Stimulated activated CD4-positive, alpha-beta T cell treated with anti-CD3 and anti-CD28 coated beads, Interleukin-1b, Interleukin-23, amount 100 ng/mL, for 1 hour (primary cell): ENCODE measurements around the gene MGMT.

ENCODE experiments used
- DNase-seq, 2 donors: peaks; one replicate each; pipeline ENCODE4 v3.0.0-alpha.2; 2020; ENCODE audit warnings: low read depth in 2 of 2

Gene MGMT

DNA sequence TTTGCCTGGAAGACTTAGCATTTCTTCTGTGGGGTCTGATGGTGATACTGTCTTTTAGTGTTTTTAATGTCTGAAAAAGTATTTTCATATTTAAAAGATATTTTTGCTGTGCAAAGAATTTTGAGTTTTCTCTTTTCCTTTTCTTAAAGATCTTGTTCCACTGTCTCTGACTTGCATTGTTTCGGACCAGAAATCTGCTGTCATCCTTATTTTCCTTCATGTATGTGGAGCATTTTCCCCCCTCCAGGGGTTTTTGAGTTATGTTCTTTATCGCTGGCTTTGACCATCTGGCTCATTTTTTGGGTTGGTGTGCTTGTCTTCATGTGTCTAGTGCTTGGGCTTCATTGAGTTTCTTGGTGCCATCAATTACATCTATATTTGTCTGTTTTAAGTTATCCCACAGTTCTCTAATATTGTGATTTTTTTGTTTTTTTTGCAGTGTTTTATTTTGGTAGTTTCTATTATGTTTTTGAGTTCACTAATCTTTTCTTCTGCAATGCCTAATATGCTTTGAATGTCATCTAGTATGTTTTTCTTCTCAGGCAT is 119.9 kb downstream of the MGMT start:
- DNase-seq: no peak

DNA sequence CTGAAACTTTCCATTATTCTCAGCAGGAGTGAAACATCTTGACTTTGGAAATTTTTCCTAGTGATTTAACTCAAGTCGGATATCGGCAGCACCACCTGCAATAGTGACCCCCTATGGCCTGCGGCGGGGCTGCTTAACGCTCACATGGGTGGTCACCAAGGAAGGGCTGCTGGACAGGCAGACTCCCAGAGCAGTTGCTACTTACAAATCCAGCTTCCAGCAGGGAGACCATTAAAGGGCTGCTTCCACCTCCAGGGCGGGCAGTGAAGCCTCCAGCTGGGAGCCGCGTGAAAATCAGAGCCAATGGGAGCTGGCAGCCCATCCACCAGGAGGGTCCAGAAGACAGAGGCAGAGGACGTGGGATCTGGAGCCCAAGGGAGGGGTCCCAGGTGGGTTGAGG is 122.5 kb downstream of the MGMT start:
- no peak for DNase-seq

- no peak for DNase-seq
Measured at GRCh38 chr10:129593953-129594352, 126.9 kb downstream of the MGMT start.

DNA sequence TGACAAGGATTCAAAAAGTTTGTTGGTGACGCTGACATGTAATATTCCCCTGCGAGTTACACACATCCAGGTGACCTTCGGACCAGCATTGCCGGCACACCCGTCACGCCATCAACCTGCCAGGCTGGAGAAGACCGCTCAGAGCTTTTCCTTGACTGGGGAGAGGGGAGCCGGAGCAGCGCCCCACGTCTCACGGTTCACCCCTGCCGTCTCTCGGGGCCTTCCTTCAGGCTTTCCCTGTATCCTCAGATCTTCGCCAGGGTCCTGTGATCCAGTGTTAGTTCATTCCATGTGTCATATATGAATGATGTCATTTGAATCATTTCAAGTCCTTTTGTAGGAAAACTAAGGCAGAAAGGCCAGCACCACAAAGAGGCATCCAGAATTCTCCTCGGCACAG is 127.8 kb downstream of the MGMT start:
- no peak for DNase-seq

- DNase-seq: no peak
Measured at GRCh38 chr10:129598413-129598812, 131.4 kb downstream of the MGMT start.

- no peak for DNase-seq
Measured at GRCh38 chr10:129599160-129599559, 132.1 kb downstream of the MGMT start.

GRCh38 chr10:129601737-129602136 is 134.7 kb downstream of the MGMT start:
- DNase-seq: no peak

DNA sequence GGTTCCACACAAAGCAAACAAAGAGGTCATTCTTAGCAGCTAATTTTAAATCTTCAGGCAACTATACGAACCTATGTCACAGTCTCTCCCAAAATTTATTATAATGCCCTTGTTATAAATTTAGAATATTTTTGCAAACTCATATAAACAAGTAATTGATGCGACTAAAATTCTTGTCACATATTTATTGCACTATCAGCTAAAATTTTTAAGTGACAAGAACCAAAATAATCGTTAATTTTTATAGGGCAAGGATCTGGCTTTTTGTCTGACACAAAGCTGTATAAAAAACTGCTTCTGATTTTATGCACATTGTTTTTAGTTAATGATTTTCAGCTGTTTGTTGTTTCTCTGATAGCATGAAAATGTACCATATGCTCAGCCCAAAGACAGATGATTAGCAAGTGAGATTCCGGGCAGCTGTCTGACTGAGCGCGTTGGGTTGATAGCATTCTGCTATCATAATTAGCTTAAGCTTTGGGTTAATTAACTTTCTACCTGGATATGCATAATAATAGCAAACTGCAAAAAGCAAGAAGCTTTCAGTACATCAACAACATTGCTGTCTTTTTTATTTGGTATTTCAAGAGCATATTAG is 136.0 kb downstream of the MGMT start:
- no peak for DNase-seq

DNA sequence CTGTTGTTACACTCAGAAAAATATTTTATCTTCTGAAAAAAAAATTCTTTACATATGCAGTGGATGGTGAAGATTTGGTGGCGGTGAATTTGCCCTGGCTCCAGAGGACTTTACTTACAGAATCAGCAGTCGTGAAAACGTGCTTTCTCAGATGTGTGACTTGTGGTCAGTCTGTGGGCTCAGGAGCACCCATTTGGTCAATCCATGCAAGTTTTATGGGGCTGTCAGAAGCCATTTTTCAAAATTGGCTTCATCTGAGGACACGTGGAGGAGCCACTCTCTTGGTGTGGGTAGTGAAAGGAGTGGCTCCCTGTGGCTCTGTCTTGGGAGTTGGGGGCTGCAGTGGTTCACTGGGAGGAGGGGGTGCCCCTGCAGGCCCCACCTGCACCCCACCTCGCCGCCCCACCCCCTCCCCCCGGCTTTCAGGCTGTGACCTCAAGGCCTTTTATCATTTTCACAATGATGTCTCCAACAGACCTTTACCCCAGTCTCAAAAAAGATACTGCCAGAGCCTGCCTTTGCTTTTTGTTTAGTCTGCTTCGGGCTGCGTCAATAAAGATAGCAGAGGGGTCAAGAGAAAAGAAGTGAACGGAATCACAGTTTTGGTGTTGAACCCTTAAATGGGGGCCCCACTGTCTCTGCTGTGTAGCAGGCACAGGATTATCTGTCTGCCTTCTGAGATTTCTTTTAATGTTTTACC is 137.4 kb downstream of the MGMT start:
- DNase-seq: no peak

DNA sequence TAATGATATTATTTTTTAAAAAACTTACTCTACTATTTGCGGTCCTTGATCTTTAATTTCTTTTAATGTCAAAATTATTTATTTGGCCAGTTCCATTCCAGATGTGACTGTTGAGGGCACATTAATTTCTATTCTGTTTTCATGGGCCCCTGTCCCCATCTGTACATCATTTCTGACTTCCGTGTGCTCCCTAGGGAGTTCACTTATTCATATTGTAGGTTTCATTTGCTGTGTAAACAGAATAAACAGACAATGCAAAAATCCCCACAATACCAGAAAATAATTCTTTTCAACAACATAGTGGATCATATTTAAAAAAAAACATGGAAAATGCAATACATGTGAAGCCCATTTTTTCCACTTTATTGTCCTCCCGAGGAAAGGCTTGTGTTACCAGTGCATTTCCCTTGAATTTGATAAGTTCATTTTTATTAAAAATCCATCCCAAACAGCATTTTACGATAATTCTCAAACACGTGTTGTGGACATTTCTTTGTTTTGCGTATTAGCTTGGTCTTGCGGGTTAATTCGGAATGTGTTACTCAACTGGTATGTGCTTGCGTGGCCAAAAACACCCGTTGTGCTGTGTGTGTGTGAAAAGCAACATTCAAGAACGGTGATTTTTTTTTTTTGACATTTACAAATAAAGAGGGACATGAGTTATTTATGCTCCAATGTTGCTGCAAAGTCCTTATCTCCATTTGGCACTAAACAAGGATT is 138.4 kb downstream of the MGMT start:
- no peak for DNase-seq

DNA sequence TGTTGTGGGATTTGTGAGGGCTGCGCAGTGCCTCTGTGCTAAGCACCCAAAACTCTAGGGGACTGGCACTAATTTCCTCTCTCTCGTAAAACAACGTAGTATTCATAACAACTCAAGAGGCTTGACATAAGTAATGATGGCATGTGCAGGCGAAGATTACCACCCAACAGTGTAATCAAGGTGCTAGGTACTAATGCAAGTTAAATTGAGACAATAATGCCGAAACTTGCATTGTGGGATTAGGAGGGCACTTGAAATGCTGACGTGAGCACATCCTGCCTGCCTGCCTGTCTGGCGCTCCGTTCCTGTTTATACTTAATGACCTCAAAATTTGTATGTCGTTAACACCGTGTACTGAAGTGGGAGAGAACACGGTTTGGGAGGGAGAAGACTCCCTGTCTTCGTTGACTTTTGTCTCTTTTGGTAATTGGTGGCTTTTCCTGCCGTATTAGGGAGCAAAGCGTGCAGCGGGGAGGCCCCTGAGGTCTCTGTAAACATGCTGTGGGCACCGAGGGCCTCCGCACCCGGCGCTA is 139.0 kb downstream of the MGMT start:
- no peak for DNase-seq

DNA sequence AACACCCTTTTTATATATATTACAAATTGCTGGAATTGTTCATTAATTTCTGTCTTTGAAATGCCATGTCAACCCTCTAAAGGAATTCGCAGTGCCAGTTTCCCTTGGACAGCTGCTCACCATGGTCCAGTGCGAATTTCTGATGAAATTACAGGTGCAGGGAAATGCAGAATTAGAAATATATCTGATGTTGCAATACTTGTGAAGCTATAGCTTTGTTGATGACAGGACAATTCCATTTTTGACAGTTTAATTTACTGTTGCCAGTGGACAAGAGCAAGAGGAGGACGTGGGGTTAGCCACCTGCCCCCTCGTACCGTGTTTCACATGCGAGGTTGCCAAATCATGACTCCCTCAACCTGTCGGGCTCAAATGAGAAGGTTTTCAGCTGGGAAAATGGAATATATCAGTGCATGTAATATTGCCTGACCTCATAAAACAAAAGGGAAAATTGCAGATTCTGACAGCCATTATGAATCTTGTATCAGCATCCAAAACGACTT is 140.6 kb downstream of the MGMT start:
- no peak for DNase-seq

GRCh38 chr10:129608653-129609052 is 141.6 kb downstream of the MGMT start:
- no peak for DNase-seq

DNA sequence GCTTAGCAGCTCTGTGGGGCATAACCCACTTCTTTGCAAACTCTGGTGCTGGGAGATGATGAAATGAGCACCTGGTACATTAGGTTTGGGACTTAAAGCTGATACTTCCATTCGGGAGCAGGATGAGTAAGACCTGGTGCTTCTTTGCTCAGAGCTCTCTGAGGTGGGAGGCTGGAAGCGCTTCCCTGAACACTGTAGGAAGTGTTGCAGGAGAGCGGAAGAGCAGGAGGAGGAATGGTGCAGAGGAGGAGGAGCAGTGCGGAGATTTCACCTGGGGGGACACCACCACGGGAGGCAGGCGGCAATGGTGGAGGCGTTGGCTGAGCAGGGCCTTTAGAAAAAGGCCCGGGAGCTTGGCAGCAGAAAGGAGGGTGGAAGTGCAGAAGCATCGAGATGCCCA is 142.5 kb downstream of the MGMT start:
- DNase-seq: no peak

DNA sequence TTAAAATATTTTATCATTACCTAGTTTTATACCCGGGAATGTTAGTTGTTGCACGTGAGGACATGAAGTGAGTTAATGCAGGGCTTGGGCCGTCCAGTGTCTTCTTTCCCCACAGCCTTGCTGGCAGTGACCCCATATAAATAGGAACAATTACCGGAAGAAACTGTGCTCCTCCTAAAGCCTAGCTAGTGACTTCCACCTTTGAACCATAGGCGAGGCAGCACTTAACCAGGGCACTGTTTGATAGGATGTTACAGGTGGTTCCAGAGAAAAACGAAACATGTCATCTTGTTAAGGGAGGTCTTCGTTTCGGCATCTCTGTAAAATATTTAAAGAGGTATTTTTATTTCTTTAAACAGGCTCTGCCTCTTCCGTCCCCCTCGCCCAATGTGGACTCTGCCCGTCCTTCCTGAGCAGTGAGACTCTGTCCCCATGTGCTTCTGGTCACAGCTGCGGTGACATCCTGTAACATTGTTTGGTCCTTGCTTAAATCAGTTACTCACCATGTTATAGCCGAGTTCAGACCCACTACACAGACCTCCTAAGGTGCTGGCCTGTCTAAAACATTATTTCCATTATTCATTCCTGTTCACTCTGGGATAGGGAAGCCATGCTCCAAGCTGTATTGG is 145.6 kb downstream of the MGMT start:
- no peak for DNase-seq

DNA sequence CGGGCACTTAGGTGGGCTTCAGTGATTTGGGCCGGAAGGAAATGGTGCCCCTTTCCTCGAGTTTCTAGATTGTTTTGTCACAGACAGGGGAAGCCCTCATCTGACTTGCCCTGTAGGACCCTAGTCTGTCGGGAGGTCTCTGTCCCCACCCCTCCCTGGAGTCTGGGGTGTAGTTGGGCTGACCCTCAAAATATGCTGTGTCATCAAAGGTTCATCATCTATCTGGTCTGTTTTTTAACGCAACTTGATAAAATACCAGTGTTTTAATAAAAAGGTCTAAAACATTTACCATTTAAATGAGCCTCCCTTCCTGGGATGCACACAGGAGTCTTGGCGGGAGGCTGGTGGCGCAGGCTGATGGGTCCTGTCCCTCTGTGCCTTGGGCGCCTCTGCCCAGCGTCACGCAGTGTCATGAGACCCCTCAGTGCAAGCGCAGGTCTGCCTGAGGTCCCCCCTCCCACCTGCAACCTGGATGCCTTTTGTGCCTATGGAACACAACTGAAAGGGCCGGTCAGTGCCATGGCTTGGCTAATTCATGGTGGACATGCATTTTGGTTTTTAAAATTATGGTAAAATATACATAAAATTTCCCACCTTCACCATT is 146.4 kb downstream of the MGMT start:
- no peak for DNase-seq

DNA sequence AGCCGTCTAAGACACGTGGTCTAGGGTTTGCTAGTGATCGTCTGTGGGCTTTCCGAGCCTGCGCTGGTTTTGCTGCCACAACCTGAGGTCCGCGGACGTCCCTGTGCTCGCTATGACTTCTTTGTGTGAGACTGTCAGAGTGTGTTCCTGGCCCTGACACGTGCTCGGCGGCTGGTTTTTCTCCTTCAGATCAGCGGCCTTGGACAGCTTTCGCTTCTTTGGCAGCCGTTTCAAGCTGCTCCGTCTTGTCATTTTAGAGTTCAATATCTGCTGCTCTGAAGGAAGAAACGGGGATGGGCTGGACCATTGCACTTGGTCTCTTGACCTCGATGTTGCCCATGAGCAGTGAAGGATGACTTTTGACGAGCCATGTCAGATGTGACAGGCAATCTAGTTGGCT is 147.3 kb downstream of the MGMT start:
- no peak for DNase-seq

GRCh38 chr10:129615381-129615780 is 148.3 kb downstream of the MGMT start:
- DNase-seq: no peak

DNA sequence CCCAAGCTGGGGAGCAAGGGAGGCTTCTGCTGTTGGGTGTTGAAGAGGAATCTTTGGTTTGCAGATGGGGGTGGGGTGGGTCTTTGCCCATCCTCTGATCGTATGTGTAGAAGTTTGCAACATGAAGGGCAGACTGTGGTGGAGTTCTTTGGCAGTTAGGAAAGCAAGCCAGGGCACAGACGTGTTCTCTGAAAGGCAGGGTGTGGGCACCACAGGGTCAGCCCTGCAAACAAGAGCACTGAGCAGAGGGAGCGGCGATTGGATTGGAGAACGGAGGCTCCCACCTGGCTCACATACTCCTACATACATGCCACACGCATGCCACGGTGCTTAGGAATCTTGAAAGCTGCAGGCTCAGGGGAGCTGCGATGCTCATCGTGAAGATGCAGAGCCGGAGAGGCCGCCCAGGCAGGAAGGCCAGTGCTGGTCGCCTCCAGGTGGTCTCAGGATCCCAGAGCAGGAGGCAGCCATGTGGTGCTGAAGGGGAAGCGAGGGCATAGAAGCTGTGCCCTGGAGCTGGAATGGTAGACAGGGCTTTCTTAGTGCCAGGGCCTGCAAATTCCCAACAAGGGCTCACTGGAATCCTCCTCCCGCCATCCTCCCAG is 149.0 kb downstream of the MGMT start:
- DNase-seq: no peak

DNA sequence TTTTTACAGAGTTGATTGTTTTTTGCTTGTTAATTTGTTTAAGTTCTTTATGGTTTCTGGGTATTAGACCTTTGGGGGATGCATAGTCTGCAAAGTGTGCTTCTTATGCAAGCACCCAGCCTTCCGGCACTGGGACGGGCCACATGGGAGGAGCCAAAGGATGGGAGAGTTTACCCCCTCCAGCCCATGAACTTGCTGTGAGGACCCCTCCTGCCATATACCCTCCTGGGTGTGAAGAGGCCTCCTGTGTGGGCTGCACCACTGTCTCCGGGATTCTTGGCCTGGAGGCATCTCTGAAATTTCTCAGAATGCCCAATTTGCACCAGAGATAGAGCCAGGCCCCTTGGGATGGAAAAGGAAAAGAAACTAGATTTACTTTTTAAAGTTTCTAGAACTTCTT is 150.7 kb downstream of the MGMT start:
- no peak for DNase-seq

GRCh38 chr10:129621062-129621461 is 154.0 kb downstream of the MGMT start:
- DNase-seq: no peak
